Tongue (tissue), 3 donors: ENCODE measurements around the gene SEMA4D. TPM values are rescaled to one million over a fixed set of nuclear protein-coding genes. Genes with fewer than 3 reads are reported as not detected.
A peak's percentile ranks its signal among the peaks of the same experiment; 100 is the strongest.

Experiments used
- DNase-seq: peaks from one replicate; pipeline ENCODE4 v3.0.0-alpha.2; 2015
- small RNA-seq: library from RNA; depleted of rRNA; stranded (forward); fragments of <200 nt; gene quantifications from one replicate; pipeline ENCODE3, GENCODE V24; 2014; ENCODE audit warnings: low replicate concordance
- total RNA-seq: library from RNA; depleted of rRNA; stranded (reverse); fragments of >200 nt; gene quantifications from one replicate; pipeline ENCODE4 v1.2.3, GENCODE V29; 2014

Gene SEMA4D
- total RNA-seq, 1 donor from 2014 or later: 35.8 TPM

DNA sequence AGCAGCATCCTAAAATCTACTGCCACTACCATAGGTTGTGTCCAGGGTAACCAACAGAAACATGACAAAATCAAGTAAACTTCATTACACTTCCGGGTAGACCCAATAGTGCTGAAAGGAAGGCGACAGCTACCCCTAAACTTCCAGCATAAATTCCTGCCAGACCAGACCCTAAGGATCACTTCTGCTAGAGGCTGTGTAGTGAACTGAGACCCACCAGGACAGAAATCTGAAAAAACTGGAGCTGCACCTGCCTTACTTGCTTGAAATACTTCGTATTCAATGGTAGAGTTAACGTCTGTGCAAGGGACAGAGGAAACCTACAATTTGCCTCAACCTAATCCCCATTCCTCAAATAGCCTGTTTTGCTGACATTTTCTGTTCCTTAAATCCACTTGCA lies 180.6 kb downstream of the SEMA4D start:
- no peak for DNase-seq

DNA sequence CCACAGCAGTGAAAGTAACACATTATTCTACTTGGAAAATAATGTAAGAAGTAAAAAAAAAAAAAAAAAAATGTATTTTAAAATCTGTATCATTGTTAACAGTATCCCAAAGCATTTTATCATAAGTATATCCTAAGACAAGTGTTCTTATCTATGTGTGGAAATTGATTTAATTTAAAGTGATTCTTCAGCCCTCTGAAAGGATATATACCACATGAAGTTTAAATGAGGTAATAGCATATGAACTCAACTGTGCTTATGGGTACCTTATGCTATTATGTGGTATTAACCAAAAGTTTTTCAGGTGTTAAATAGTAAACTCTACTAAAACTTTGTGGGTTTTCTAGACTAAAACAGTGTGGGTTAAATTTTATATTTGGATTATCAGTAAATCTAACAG lies 182.4 kb downstream of the SEMA4D start:
- no peak for DNase-seq

DNA sequence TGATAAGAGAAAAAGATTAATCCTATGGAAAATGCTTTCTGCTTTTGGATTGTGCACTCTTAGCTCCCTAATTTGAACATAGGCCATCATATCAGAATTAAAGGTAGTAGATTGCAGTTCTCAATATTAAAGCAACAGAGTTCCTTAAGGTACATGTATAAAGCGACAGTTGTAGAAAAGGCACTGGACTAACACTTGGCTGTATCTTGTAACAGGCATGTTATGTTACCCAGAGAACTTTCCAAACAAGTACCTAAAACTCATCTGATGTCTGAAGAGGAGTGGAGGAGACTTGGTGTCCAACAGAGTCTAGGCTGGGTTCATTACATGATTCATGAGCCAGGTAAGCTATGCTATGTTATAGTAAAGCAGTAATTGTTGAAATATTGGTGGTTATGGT lies 183.0 kb downstream of the SEMA4D start:
- DNase-seq: no peak

DNA sequence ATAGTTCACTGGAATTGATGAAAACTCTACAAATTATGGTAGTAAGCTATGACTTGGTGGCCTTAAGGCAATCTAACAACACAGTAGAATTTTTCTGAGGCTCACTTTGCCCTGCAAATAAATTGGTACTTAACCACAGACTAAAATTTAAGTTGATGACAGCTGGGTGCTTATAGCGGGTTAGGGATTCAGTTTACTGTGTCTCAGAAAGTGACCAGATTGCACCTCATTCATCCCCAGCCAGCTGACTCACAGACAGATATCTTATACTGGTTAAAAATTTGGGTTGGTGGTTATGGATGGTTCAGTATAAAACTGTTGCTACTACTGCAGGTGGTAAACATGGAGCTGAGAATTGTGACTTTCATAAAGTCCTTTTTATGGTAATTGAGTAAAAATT lies 184.1 kb downstream of the SEMA4D start:
- no peak for DNase-seq

DNA sequence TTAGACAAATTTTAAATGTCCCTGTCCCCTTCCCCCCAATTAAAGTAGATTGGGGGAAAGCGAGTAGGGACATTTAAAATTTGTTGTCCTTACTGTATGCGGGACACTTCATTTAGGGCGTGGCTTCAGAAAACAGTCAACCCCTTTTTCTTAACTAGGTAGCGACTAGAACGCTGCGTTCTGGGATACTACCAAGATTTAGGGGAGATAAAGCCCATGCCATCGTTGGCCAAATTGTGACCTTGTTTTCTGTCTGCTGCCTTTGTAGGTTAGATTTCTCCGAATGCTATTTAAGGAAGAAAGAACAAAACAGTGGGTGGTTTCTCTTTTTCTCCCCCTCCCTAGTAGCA lies 185.7 kb downstream of the SEMA4D start:
- peak; percentile 54 for DNase-seq

DNA sequence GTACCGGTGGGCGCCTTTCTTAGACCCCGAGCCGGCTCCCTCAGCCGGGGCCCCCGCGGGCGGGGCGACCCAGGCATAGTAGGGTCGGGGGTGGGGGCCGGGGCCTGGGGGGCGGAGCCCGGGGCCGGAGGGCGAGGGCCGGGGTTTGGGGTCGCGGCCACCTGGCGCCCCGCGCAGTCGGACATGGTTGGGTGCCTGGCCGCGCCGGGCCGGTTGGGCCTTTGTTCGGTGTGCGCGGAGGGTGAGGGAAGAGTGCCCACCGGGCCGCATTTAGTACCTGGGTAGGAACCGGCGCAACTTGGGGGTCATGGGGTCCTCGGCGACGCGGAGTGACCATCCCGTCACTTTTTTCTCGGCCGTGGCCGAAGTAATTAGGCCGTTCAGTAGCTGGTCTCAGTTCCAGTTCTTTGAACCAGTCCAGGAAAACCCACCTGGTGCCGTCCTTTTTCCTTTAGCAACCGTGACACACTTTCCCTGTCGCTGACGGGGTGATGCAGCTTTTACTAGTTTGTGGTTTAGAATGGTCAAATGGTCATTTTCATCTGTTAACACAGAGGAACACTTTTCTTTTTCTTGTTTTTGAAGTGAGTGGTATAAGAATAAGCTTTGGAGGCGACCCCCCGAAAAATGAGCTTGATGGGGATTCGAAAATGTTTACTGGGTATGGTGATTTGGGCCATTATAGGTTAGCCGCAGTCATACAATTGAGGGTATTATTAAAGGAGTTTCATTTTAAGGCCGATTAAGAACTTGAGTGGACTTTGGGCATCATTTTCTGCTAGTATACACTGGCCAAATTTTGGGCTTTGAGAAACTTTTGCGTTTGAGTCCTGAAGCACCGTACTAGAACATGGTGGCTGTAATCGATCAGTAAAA lies 186.3 kb downstream of the SEMA4D start:
- peak; percentile 36 for DNase-seq

Small RNA genes lying within 50 kb of the gene (small RNA-seq; reads per million reads assigned to genes)
- gene MIR3153: not detected

Other genes starting within 250 kb of the SEMA4D start
- 48.1 TPM for gene CKS2, start 186.9 kb downstream of the SEMA4D start, total RNA-seq
- gene SECISBP2, start 179.6 kb downstream of the SEMA4D start, total RNA-seq: 50.0 TPM
- 22.2 TPM for gene GADD45G, start 106.9 kb upstream of the SEMA4D start, total RNA-seq